COLO668 (cell line): ENCODE measurements around the gene TRIM45.
"Not testable (repeated sequence)": the region's sequence is repeated elsewhere in the genome, so short reads cannot be mapped to it uniquely, and the experiment has no call there.

Source experiments
- DNase-seq: peaks from one replicate; lab custom pipeline; 2025; ENCODE audit not compliant: unreplicated experiment; lab: John Stamatoyannopoulos, UW

The TRIM45 gene

DNA sequence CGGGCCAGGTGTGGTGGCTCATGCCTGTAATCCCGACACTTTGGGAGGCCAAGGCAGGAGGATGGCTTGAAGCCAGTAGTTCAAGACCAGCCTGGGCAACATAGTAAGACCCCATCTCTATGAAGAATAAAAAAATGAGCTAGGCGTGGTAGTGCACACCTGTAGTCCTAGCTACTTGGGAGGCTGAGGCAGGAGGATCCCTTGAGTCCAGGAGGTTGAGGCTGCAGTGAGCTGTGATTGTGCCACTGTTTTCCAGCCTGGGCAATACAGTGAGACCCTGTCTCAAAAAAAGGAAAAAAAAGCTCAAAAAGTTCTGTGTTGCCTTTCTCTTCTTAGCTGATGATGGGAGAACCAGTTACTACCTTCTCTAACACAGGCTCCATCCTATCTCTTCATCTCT is 19.7 kb downstream of the TRIM45 start:
- DNase-seq = not testable (repeated sequence)

DNA sequence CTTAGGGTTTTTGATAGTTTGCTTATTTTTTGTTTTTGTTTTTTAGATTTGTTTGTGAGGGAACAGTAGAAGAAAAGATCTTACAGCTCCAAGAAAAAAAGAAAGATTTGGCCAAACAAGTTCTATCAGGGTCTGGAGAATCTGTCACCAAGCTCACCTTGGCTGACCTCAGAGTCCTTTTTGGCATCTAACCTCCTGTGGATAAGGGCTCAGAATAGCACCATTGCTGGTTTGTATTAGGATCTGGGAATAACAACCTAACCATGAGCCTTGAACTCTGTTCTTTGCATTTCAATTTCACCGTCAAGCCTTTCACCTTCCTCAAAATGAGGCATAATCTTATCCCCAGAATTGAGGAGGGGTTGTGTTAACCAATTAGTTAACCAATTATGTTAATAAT is 20.2 kb downstream of the TRIM45 start:
- DNase-seq = no peak

DNA sequence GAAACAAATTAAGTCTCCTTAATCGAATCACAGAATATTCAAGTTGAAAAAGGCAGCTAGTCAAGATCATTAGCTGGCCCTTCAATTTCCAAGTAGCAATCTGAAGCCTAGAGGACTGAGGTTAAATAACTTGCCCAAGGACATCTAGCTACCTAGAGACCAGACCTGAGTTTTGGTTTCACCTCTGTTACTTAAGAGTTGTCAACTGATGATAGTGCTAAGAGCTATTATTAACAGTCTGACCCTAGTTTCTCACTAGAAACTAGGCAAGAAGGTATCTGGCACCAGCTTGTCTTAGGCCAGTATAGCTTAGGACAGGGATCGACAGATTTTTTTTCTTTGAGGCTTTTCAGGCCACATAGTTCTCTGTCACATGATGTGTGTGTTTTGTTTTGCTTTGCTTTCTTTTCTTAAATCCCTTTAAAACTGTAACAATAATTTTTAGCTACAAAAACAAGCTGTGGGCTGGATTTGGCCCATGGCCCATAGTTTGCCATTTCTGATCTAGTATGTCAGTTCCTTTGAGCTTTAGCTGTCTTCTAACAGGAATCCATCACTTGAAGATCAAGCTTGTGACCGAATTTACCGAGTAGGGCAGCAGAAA is 23.2 kb downstream of the TRIM45 start:
- no peak for DNase-seq

GRCh38 chr1:117097443-117097842 is 24.1 kb downstream of the TRIM45 start:
- DNase-seq = no peak

DNA sequence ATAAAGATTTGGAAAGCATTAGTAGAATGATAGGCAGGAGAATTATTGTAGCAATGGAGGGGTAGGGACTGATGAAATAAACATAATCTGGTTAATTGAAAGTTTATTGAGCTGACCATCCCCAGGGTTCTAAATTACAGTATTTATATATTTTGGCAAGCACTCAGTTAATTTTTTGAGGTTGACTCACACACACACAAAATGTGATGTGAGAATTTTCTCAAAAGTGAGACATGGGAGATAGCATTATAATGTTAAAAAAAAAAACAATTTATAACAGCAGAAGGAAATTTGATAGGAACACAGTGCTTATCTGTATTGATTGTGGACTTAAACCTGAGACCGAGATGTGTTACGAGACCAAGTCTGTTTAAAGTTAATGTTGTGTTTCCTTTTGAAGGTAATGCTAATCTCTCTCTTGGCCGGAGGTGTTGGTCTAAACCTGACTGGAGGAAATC is 24.6 kb downstream of the TRIM45 start:
- DNase-seq = no peak

GRCh38 chr1:117094841-117095604 is 26.5 kb downstream of the TRIM45 start:
- no peak for DNase-seq

GRCh38 chr1:117093870-117094621 is 27.5 kb downstream of the TRIM45 start:
- DNase-seq = no peak

GRCh38 chr1:117093091-117093534 is 28.4 kb downstream of the TRIM45 start:
- DNase-seq = no peak

- no peak for DNase-seq
Observed at GRCh38 chr1:117092594-117092993, 29.0 kb downstream of the TRIM45 start.

- no peak for DNase-seq
Observed at GRCh38 chr1:117089996-117090395, 31.6 kb downstream of the TRIM45 start.

DNA sequence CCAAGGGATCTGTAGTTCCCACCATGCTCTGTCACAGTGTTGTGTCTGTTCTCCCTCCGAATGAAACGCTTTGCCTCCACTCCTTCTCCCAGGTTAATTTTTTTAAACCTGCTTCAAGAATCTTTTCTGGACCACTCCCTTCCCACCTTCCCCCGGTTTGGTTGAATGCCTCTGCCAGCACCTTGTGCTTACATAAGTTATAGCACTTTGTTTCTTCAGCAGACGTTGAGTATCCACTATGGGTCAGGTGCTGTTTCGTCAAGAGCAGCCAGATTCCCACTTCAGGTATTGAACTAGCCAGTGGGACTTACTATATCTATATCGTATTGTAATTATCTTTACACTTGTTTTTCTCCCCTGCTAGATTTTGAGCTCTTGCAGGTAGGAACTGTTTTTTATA is 33.9 kb downstream of the TRIM45 start:
- no peak for DNase-seq

DNA sequence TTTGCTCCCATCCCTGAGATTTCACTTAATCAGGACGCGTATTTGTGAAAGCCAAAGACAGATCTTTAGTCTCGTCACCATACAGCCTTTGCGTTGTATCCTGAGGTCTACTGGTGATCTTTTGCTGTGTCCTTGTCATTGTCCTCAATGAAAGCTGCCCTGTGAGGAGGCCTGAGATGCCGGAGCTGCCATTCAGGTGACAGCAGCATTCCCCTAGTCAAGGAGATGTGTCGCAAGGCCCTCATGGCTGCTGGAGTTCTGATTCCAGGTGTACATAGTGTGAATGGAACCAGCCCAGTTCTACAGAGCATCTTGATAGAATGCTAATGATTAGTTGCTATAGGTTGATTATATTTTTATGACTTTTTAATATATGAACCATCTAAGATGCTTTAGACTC is 37.3 kb downstream of the TRIM45 start:
- DNase-seq = no peak

GRCh38 chr1:117079737-117080136 is 41.8 kb downstream of the TRIM45 start:
- DNase-seq = no peak

- DNase-seq = no peak
Observed at GRCh38 chr1:117077267-117077666, 44.3 kb downstream of the TRIM45 start.

DNA sequence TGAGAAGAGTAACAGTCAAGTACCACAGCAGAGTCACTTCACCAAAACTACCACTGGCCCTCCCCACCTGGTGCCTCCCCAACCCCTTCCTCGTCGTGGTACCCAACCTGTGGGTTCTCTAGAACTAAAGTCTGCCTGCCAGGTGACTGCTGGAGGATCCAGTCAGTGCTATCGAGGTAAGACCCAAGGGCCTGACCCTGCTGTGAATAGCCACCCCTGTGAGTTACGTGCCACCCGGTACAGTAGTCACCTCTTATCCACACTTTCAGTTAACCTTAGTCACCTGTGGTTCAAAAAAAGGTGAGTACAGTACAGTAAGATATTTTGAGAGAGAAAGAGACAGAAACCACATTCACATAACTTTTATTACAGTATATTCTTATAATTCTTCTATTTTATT is 44.9 kb downstream of the TRIM45 start:
- no peak for DNase-seq

GRCh38 chr1:117070124-117070523 is 51.4 kb downstream of the TRIM45 start:
- no peak for DNase-seq

- no peak for DNase-seq
Observed at GRCh38 chr1:117069220-117069844, 52.2 kb downstream of the TRIM45 start.

GRCh38 chr1:117068580-117068979 is 53.0 kb downstream of the TRIM45 start:
- DNase-seq = no peak

GRCh38 chr1:117067533-117068370 is 53.8 kb downstream of the TRIM45 start:
- DNase-seq = peak; percentile 39

DNA sequence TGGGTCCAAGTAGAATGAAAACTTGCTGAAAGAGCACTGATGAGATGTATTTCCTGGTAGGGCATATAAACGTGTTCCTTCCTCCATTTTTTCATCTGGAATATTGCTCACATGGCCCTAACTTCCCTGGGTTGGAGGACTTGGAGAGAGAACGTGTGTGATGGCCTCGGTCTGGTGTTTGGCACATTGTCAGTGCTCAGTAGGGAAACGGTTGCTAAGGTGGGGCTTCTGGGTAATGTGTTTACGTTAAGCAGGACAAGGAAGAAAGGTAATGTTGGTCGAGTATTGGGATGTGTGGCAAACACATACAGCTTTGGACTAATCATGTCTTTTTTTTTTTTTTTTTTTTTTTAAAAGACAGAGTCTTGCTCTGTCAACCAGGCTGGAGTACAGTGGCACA is 55.2 kb downstream of the TRIM45 start:
- no peak for DNase-seq
